Activated T-cell treated with anti-CD3 and anti-CD28 coated beads, Interleukin-2, amount 50 U/mL, for 4 hours (primary cell): Measurements from ENCODE around the gene CHURC1. TPM values are rescaled to one million over a fixed set of nuclear protein-coding genes. Genes with fewer than 3 reads are reported as not detected.

Source experiments
- ATAC-seq, 2 donors: fragments of 200-7000 bp; cut with Tn5 transposase; one replicate each; pipeline ENCODE4 v1.10.0; 2021
- DNase-seq: peaks from one replicate; pipeline ENCODE4 v3.0.0-alpha.2; 2020
- H3K27me3 Mint-ChIP-seq: one replicate; pipeline ENCODE4 v1.8.0; 2021; ENCODE audit warnings: low read depth, mixed read lengths
- H3K36me3 Mint-ChIP-seq: one replicate; pipeline ENCODE4 v1.8.0; 2022; ENCODE audit warnings: mixed read lengths; ENCODE audit not compliant: insufficient read depth
- H3K4me1 Mint-ChIP-seq: one replicate; pipeline ENCODE4 v1.8.0; 2021; ENCODE audit warnings: low read depth, mixed read lengths
- H3K4me3 Mint-ChIP-seq: one replicate; pipeline ENCODE4 v1.8.0; 2021; ENCODE audit warnings: mild to moderate bottlenecking, moderate library complexity, mixed read lengths
- H3K9me3 Mint-ChIP-seq: one replicate; pipeline ENCODE4 v1.8.0; 2021; ENCODE audit warnings: mixed read lengths
- total RNA-seq, 3 donors: library from RNA; stranded (reverse); gene quantifications; one replicate each; pipeline ENCODE4 v1.2.1, GENCODE V29; 2021

CHURC1 gene
- total RNA-seq, 3 donors from 2014 or later, result 48.3 to 55.8 (median 49.3) TPM

DNA sequence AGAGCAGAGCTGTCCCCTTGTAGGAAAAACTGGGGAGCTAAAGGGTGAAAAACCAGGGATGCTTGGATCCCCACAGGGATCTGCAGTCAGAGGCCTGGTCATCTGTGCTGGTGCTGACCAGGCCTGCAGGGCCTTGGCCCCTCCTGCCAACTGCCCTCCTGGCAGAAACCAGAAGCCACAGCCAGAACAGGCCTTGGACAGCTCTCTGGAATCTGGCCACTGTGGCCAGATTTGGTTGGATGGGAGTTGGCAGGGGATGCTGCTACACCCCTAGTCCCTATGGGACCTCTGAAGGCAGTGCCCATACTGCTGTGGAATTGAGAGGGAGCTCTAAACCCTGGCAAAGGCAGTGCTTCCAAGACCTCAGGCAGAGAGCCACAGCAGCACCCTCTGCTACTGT is 37.5 kb downstream of the CHURC1 start:
- DNase-seq, result no peak
- no peak for ATAC-seq
- peaks cover 9% of the 10 kb centered on the region for H3K36me3 Mint-ChIP-seq
- H3K4me3 Mint-ChIP-seq, result no peak overlapping the region
- peaks cover 2% of the 10 kb centered on the region for H3K4me1 Mint-ChIP-seq
- no peaks in the 10 kb centered on the region for H3K9me3 Mint-ChIP-seq
- H3K27me3 Mint-ChIP-seq, result no peaks in the 10 kb centered on the region

DNA sequence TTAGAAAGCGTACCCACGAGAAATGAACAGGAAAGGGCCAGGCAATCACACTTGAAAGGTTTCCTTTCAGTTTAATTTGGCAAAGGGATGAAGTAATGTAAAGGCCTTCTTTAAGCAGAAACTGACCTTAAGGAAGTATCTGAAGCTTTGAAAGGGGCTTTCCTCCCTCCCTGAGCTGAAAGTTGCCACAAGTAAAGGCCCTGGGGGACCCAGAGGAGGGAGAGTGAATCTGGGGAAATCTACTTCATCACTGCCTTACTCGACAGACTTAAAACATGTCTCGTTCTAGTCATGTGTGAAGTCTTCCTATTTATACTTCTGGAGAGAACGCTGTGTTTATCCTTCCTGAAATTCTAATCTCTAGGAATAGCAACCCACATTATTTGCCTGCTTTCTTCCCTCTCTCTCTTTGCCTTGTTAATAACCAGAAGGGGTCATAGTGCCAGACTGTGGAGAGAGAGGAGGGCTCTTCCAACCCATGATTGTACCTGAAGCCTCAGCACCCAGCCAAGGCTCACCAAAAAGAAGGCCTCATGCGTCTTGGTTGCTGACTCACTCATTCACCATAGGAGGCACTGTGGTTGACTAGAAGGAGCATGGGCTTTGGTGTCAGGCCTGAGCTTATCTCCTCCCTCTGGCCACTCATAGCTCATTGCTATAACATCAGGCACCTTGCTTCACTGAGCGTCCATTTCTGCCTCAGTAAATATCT is 38.5 kb downstream of the CHURC1 start:
- Mint-ChIP-seq H3K9me3 (no peaks in the 10 kb centered on the region), H3K4me1 (peaks cover 2% of the 10 kb centered on the region), H3K4me3 (no peak overlapping the region), H3K27me3 (no peaks in the 10 kb centered on the region), H3K36me3 (peaks cover 9% of the 10 kb centered on the region)
- DNase-seq (no peak), ATAC-seq (peak; percentile 46 to 58)

GRCh38 chr14:64953310-64953654 is 39.0 kb downstream of the CHURC1 start:
- no peaks in the 10 kb centered on the region for H3K9me3 Mint-ChIP-seq
- H3K36me3 Mint-ChIP-seq, result peaks cover 9% of the 10 kb centered on the region
- H3K27me3 Mint-ChIP-seq, result no peaks in the 10 kb centered on the region
- no peak overlapping the region for H3K4me3 Mint-ChIP-seq
- no peak for ATAC-seq
- DNase-seq, result no peak
- H3K4me1 Mint-ChIP-seq, result peaks cover 2% of the 10 kb centered on the region

DNA sequence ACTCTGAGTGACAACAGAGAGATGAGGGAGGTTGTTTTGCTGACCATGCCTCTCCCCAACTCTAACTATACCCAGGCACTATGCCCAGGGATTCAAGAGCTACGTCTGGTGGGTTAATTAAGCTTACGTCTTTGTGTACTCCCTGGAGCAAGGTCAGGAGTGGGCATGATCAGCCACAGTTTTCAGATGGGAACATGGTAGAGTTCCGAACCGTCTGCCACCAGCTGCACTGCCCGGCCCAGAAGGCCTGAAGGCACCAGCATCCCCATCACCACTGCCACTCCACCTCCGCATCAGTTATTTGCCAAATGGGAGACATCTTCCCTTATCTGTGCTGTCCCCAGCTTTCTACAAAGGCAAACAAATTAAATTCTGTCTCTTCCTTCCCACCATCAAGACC is 39.4 kb downstream of the CHURC1 start:
- ATAC-seq (no peak), DNase-seq (no peak)
- H3K27me3 Mint-ChIP-seq, result no peaks in the 10 kb centered on the region
- no peaks in the 10 kb centered on the region for H3K9me3 Mint-ChIP-seq
- no peak overlapping the region for H3K4me3 Mint-ChIP-seq
- H3K36me3 Mint-ChIP-seq, result peaks cover 9% of the 10 kb centered on the region
- peaks cover 2% of the 10 kb centered on the region for H3K4me1 Mint-ChIP-seq

- Mint-ChIP-seq H3K36me3 (peaks cover 9% of the 10 kb centered on the region), H3K27me3 (no peaks in the 10 kb centered on the region), H3K4me1 (peaks cover 2% of the 10 kb centered on the region), H3K4me3 (no peak overlapping the region), H3K9me3 (no peaks in the 10 kb centered on the region)
- ATAC-seq (no peak), DNase-seq (no peak)
These were observed 40.4 kb downstream of the CHURC1 start for GRCh38 chr14:64954491-64955240.

DNA sequence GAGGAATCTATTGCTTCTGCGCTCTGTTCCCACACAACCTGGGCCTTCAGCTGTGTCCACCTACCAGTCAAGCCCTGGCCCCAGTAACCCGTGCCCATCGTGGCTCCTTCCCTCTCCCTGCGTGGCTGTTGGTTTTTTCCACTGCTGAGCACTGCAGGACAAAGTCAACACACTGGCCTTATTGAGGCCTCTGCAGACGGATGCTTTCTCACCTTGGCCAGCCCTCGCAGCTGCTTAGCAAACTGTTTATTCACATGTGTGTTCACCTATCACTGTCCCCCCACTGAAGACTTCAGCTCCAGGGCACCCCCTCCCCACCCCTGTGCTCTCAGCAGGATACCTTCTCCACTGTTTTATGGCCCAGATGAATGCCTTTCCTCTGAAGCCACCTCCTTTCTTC is 41.0 kb downstream of the CHURC1 start:
- peaks cover 2% of the 10 kb centered on the region for H3K4me1 Mint-ChIP-seq
- ATAC-seq (no peak), DNase-seq (no peak)
- H3K9me3 Mint-ChIP-seq, result no peaks in the 10 kb centered on the region
- peaks cover 7% of the 10 kb centered on the region for H3K36me3 Mint-ChIP-seq
- H3K4me3 Mint-ChIP-seq, result no peak overlapping the region
- no peaks in the 10 kb centered on the region for H3K27me3 Mint-ChIP-seq

GRCh38 chr14:64956697-64957406 is 42.6 kb downstream of the CHURC1 start:
- peaks cover 2% of the 10 kb centered on the region for H3K4me1 Mint-ChIP-seq
- ATAC-seq, result no peak

GRCh38 chr14:64958201-64958600 is 43.9 kb downstream of the CHURC1 start:
- DNase-seq (no peak), ATAC-seq (no peak)
- Mint-ChIP-seq H3K9me3 (no peaks in the 10 kb centered on the region), H3K4me3 (no peak overlapping the region), H3K4me1 (no peaks in the 10 kb centered on the region), H3K36me3 (peaks cover 2% of the 10 kb centered on the region), H3K27me3 (no peaks in the 10 kb centered on the region)

More at GRCh38 chr14:64956697-64957406, 42.6 kb downstream of the CHURC1 start:
- H3K9me3 Mint-ChIP-seq, result no peaks in the 10 kb centered on the region
- H3K36me3 Mint-ChIP-seq, result peaks cover 2% of the 10 kb centered on the region
- no peaks in the 10 kb centered on the region for H3K27me3 Mint-ChIP-seq
- DNase-seq, result no peak
- H3K4me3 Mint-ChIP-seq, result no peak overlapping the region

GRCh38 chr14:64958743-64959142 is 44.5 kb downstream of the CHURC1 start:
- H3K27me3 Mint-ChIP-seq, result no peaks in the 10 kb centered on the region
- no peak overlapping the region for H3K4me3 Mint-ChIP-seq
- no peak for DNase-seq
- no peak for ATAC-seq
- H3K36me3 Mint-ChIP-seq, result peaks cover 3% of the 10 kb centered on the region
- H3K9me3 Mint-ChIP-seq, result no peaks in the 10 kb centered on the region
- peaks cover under 1% of the 10 kb centered on the region for H3K4me1 Mint-ChIP-seq

DNA sequence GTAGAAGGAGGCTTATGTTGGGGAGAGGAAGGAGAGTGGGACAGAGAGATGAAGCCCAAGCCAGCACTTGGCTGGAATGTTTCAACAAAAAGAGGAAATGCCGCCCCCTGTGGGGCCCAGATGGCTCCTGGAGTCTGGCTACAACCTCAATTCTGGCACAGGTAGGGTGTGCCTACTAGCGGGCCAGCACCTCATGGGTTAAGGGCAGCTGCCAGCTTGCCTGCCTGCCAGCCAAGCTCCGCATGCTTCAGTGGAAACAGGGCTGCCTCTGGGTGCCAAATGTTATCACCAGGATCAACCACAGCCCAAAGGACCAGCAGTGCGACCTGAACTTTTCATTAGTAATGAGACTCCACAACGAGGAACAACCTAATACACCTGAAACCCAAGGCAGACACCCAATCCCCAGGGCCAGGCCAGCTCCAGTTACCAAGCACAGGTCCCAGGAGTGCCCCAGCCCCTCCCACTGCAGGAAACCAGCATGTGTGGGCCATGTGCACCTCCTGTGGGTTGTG is 46.6 kb downstream of the CHURC1 start:
- Mint-ChIP-seq H3K36me3 (peaks cover 5% of the 10 kb centered on the region), H3K27me3 (no peaks in the 10 kb centered on the region), H3K9me3 (no peaks in the 10 kb centered on the region), H3K4me3 (no peak overlapping the region), H3K4me1 (peaks cover 3% of the 10 kb centered on the region)
- DNase-seq, result no peak
- no peak for ATAC-seq

DNA sequence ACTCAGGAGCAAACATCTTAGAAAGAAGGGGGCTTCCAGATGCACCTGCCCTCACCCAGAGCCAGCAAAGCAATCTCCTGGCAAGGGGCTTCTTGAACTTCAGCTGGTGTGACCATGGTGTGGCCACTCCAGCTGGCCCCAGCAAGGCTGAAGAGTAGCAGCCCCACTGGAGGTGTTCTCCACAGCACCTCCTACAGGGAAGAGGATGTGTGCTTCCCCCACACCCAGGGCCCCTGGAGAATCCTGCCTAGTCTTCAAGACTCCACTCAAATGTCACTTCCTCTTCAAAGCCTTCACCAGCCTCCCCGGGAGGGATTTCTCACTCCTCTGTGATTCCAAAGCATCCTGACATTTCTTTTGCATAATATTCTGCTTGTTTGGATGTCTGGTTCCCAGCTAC is 49.4 kb downstream of the CHURC1 start:
- Mint-ChIP-seq H3K36me3 (peaks cover 5% of the 10 kb centered on the region), H3K4me1 (peaks cover 5% of the 10 kb centered on the region), H3K9me3 (no peaks in the 10 kb centered on the region), H3K4me3 (no peak overlapping the region), H3K27me3 (no peaks in the 10 kb centered on the region)
- no peak for ATAC-seq
- no peak for DNase-seq

DNA sequence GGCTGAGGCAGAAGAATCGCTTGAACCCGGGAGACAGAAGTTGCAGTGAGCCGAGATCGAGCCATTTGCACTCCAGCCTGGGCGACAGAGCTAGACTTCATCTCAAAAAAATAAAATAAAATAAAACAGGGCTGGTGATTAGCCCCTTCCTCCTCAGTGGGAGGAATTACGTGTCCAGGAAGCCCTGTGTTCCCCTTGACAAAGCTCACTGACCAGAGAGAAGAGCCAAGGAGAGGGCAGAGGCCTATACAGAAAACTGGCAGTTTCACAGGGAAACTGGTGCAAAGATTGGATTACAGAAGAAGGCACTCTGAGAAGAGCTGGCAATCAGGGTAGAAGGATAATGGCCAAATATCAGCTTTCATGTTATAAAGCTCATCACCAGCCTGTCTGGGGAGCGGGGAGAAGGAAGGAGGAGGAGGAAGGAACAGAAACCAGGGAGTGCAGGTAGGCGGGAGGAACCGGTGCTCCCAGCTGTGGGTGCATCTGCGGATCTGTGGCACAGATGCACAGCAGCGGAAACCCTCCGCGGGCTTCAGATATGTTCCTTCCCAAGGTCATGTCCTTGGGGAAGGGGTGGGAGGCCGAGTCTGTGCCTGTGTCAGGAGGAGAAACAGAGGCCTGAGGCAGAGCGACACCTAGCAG is 51.2 kb downstream of the CHURC1 start:
- no peaks in the 10 kb centered on the region for H3K27me3 Mint-ChIP-seq
- ATAC-seq (no peak), DNase-seq (no peak)
- no peaks in the 10 kb centered on the region for H3K9me3 Mint-ChIP-seq
- H3K36me3 Mint-ChIP-seq, result peaks cover 5% of the 10 kb centered on the region
- peaks cover 5% of the 10 kb centered on the region for H3K4me1 Mint-ChIP-seq
- no peak overlapping the region for H3K4me3 Mint-ChIP-seq

- DNase-seq, result no peak
- no peak for ATAC-seq
- no peaks in the 10 kb centered on the region for H3K27me3 Mint-ChIP-seq
- no peak overlapping the region for H3K4me3 Mint-ChIP-seq
- H3K36me3 Mint-ChIP-seq, result peaks cover 5% of the 10 kb centered on the region
- peaks cover 11% of the 10 kb centered on the region for H3K4me1 Mint-ChIP-seq
- no peaks in the 10 kb centered on the region for H3K9me3 Mint-ChIP-seq
These were observed 52.7 kb downstream of the CHURC1 start for GRCh38 chr14:64966976-64967375.

DNA sequence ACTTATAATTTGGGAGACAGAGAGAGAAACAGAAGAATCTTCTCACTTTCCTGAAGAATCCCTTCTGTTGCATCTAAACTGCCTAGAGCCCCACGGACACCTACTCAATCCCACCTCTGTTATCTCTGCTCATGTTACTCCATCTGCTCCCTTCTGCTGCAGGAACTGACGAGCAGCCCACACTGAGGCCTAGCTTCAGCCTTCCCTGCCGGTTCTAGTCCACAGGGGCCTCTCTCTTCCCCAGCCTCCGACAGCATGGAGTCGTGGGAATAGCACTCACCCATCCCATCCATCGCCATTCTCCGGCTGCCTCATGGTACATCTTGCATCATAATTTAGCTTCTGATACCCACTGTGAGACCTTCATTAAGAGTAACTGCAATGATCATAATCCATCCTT is 53.9 kb downstream of the CHURC1 start:
- Mint-ChIP-seq H3K27me3 (no peaks in the 10 kb centered on the region), H3K36me3 (peaks cover 5% of the 10 kb centered on the region), H3K4me1 (peaks cover 11% of the 10 kb centered on the region), H3K4me3 (no peak overlapping the region), H3K9me3 (no peaks in the 10 kb centered on the region)
- ATAC-seq (no peak), DNase-seq (no peak)
